ENCODE data around the gene EARS2.

The EARS2 gene

DNA sequence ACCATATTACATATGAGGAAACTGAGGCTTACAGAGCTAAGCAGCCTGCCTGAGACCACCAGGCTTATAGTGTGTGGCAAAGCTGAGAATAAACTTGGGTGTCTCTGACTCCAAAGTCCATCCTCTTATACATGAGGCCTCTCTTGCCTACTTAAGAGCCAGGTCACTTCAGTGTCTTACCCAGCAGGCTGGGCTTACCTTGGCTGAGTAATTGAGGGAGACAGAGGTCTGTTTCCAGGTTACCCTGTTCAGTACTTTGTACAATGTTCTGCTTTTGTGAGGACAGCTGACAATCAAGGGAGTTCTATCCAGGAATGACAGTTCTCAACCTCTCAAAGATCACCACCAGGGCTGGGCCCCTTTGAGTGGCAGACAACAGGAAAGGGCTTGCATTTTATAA, 24.6 kb upstream of the EARS2 start:
- no peak overlapping the region for H3K4me3 ChIP-seq (ENCODE audit: severe bottlenecking)
- TF ChIP-seq CTCF (IDR thresholded peaks at IDR 0.05; ENCODE audit: poor library complexity, severe bottlenecking): no peak
- DNase-seq (ENCODE audit: low spot score): no peak
- no peaks in the 10 kb centered on the region for H3K9me3 ChIP-seq (ENCODE audit: severe bottlenecking)
- H3K27me3 ChIP-seq (ENCODE audit: insufficient read depth, poor library complexity, severe bottlenecking): no peaks in the 10 kb centered on the region
- no peak overlapping the region for H3K27ac ChIP-seq (ENCODE audit: poor library complexity, severe bottlenecking)
- no peak for ATAC-seq (ENCODE audit: low read depth)
- no peaks in the 10 kb centered on the region for H3K4me1 ChIP-seq (ENCODE audit: insufficient read depth, poor library complexity, severe bottlenecking)
- peaks cover 71% of the 10 kb centered on the region for H3K36me3 ChIP-seq (ENCODE audit: low read depth)

DNA sequence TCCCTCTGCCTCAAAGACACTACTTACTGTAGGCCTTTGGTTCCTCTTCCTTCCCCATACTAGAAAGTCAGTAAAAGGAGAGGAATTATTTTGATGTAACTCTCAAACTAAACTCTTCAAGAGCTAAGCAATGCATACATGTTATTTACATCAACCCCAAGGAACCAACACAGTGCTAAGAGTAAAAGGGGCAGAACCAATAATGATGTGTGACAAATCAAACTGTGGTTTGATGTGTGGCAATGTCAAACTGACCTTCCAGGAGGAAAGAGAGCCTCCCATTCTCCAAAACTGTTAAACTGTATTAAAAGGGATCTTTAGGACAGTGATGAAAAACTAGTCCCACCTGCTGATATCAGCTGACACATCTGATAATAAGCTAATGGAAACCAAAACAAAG, 23.2 kb upstream of the EARS2 start:
- no peaks in the 10 kb centered on the region for H3K4me1 ChIP-seq (ENCODE audit: insufficient read depth, poor library complexity, severe bottlenecking)
- H3K9me3 ChIP-seq (ENCODE audit: severe bottlenecking): no peaks in the 10 kb centered on the region
- no peak for TF ChIP-seq CTCF (IDR thresholded peaks at IDR 0.05; ENCODE audit: poor library complexity, severe bottlenecking)
- no peaks in the 10 kb centered on the region for H3K27me3 ChIP-seq (ENCODE audit: insufficient read depth, poor library complexity, severe bottlenecking)
- DNase-seq (ENCODE audit: low spot score) (no peak), ATAC-seq (ENCODE audit: low read depth) (no peak)
- H3K36me3 ChIP-seq (ENCODE audit: low read depth): peaks cover 58% of the 10 kb centered on the region
- no peak overlapping the region for H3K4me3 ChIP-seq (ENCODE audit: severe bottlenecking)
- H3K27ac ChIP-seq (ENCODE audit: poor library complexity, severe bottlenecking): no peak overlapping the region

DNA sequence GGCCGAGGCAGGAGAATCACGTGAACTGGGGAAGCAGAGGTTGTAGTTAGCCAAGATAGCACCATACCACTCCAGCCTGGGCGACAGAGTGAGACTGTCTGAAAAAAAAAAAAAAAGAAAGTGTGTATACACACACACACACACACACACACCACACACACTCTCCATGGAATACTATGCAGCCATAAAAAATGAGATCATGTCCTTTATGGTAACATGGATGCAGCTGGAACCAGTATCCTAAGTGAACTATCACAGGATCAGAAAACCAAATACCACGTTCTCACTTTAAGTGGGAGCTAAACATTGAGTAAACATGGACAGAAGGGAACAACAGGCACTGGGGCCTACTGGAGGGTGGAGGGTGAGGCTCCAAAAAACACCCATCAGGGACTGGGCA, 22.2 kb upstream of the EARS2 start:
- no peaks in the 10 kb centered on the region for H3K9me3 ChIP-seq (ENCODE audit: severe bottlenecking)
- H3K4me3 ChIP-seq (ENCODE audit: severe bottlenecking): no peak overlapping the region
- TF ChIP-seq CTCF (IDR thresholded peaks at IDR 0.05; ENCODE audit: poor library complexity, severe bottlenecking): no peak
- H3K27ac ChIP-seq (ENCODE audit: poor library complexity, severe bottlenecking): no peak overlapping the region
- H3K36me3 ChIP-seq (ENCODE audit: low read depth): peaks cover 51% of the 10 kb centered on the region
- no peak for ATAC-seq (ENCODE audit: low read depth)
- H3K4me1 ChIP-seq (ENCODE audit: insufficient read depth, poor library complexity, severe bottlenecking): no peaks in the 10 kb centered on the region
- no peaks in the 10 kb centered on the region for H3K27me3 ChIP-seq (ENCODE audit: insufficient read depth, poor library complexity, severe bottlenecking)
- DNase-seq (ENCODE audit: low spot score): no peak

DNA sequence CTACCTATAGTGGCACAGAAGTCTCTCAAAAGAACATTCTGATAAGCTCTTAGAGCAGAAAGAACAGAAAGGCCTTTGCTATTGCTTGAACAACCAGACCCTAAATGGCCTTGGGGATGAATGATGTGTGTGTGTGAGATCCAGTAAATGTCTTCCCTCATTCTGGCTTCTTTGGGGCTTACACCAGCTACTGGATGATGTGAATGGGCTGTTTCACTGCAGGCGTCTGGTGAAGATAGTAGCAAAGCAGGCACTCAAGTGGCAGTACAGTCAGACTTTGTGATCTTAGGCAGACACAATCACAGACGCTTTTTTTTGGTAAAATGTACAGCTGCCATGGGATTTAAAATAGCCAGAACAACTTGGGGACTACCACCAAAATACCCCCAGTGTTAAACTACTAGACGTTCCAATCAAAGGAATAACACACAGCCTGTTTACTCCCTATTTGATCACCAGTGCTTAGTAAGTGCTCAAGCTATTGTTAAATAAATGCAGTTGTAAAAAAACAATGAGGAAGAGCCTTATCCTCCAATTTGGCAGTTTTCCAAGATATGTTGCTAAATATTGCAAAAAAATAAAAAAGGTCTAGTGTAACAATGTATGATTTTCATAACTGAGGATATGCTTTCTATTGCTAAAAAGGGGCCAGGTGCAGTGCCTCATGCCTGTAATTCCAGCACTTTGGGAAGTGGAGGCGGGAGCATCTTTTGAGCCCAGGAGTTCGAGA, 21.1 kb upstream of the EARS2 start:
- H3K4me1 ChIP-seq (ENCODE audit: insufficient read depth, poor library complexity, severe bottlenecking): no peaks in the 10 kb centered on the region
- H3K36me3 ChIP-seq (ENCODE audit: low read depth): peaks cover 55% of the 10 kb centered on the region
- no peak for TF ChIP-seq CTCF (IDR thresholded peaks at IDR 0.05; ENCODE audit: poor library complexity, severe bottlenecking)
- H3K4me3 ChIP-seq (ENCODE audit: severe bottlenecking): no peak overlapping the region
- no peaks in the 10 kb centered on the region for H3K27me3 ChIP-seq (ENCODE audit: insufficient read depth, poor library complexity, severe bottlenecking)
- H3K9me3 ChIP-seq (ENCODE audit: severe bottlenecking): no peaks in the 10 kb centered on the region
- H3K27ac ChIP-seq (ENCODE audit: poor library complexity, severe bottlenecking): no peak overlapping the region
- peak; percentile 12; the same call in 1 of the 3 replicates for ATAC-seq (ENCODE audit: low read depth)
- no peak for DNase-seq (ENCODE audit: low spot score)

GRCh38 chr16:23577493-23577892, 20.3 kb upstream of the EARS2 start:
- Histone ChIP-seq H3K36me3 (ENCODE audit: low read depth) (peaks cover 61% of the 10 kb centered on the region), H3K9me3 (ENCODE audit: severe bottlenecking) (no peaks in the 10 kb centered on the region), H3K4me3 (ENCODE audit: severe bottlenecking) (no peak overlapping the region), H3K4me1 (ENCODE audit: insufficient read depth, poor library complexity, severe bottlenecking) (no peaks in the 10 kb centered on the region), H3K27ac (ENCODE audit: poor library complexity, severe bottlenecking) (no peak overlapping the region), H3K27me3 (ENCODE audit: insufficient read depth, poor library complexity, severe bottlenecking) (no peaks in the 10 kb centered on the region)
- DNase-seq (ENCODE audit: low spot score) (no peak), ATAC-seq (ENCODE audit: low read depth) (no peak)
- TF ChIP-seq CTCF (IDR thresholded peaks at IDR 0.05; ENCODE audit: poor library complexity, severe bottlenecking): no peak
